ENCODE data around the gene MCRIP2. TPM values are rescaled to one million over a fixed set of nuclear protein-coding genes. Genes with fewer than 3 reads are reported as not detected.

The MCRIP2 gene
- total RNA-seq, 2 donors from 2014 or later = 29.5 to 57.7 TPM

GRCh38 chr16:606656-607307 lies 34.8 kb upstream of the MCRIP2 start:
- no peak for DNase-seq (ENCODE audit: low spot score)
- H3K27ac Mint-ChIP-seq = no peak overlapping the region
- no peaks in the 10 kb centered on the region for H3K27me3 Mint-ChIP-seq
- H3K4me3 Mint-ChIP-seq = no peak overlapping the region
- peaks cover 13 to 17% of the 10 kb centered on the region in 2 donors for H3K4me1 Mint-ChIP-seq (ENCODE audit: low read depth in 2 of 2)
- no peaks in the 10 kb centered on the region for H3K36me3 Mint-ChIP-seq
- no peak for ATAC-seq
- no peaks in the 10 kb centered on the region for H3K9me3 Mint-ChIP-seq

GRCh38 chr16:608019-608418 lies 33.6 kb upstream of the MCRIP2 start:
- Mint-ChIP-seq H3K9me3 (no peaks in the 10 kb centered on the region), H3K4me3 (no peak overlapping the region), H3K27ac (peak overlapping the region in 1 of 2 donors; percentile 69), H3K36me3 (no peaks in the 10 kb centered on the region), H3K4me1 (ENCODE audit: low read depth in 2 of 2) (peaks cover 8 to 12% of the 10 kb centered on the region in 2 donors), H3K27me3 (no peaks in the 10 kb centered on the region)
- ATAC-seq = no peak
- DNase-seq (ENCODE audit: low spot score) = no peak

- peaks cover 4 to 9% of the 10 kb centered on the region in 2 donors for H3K4me1 Mint-ChIP-seq (ENCODE audit: low read depth in 2 of 2)
- DNase-seq (ENCODE audit: low spot score) (no peak), ATAC-seq (no peak)
- no peak overlapping the region for H3K4me3 Mint-ChIP-seq
- H3K27ac Mint-ChIP-seq = peak overlapping the region in 1 of 2 donors; percentile 60
- H3K9me3 Mint-ChIP-seq = no peaks in the 10 kb centered on the region
- H3K36me3 Mint-ChIP-seq = no peaks in the 10 kb centered on the region
- H3K27me3 Mint-ChIP-seq = no peaks in the 10 kb centered on the region
Measured at GRCh38 chr16:609316-609715, 32.3 kb upstream of the MCRIP2 start.

GRCh38 chr16:609984-610383 lies 31.6 kb upstream of the MCRIP2 start:
- Mint-ChIP-seq H3K36me3 (no peaks in the 10 kb centered on the region), H3K27me3 (no peaks in the 10 kb centered on the region), H3K4me3 (no peak overlapping the region), H3K27ac (no peak overlapping the region), H3K4me1 (ENCODE audit: low read depth in 2 of 2) (peaks cover 4 to 14% of the 10 kb centered on the region in 2 donors), H3K9me3 (no peaks in the 10 kb centered on the region)
- DNase-seq (ENCODE audit: low spot score) (no peak), ATAC-seq (no peak)

- no peaks in the 10 kb centered on the region for H3K9me3 Mint-ChIP-seq
- H3K27me3 Mint-ChIP-seq = no peaks in the 10 kb centered on the region
- ATAC-seq (peak; percentile 75 to 76), DNase-seq (ENCODE audit: low spot score) (no peak)
- H3K4me3 Mint-ChIP-seq = no peak overlapping the region
- H3K4me1 Mint-ChIP-seq (ENCODE audit: low read depth in 2 of 2) = peaks cover 4 to 10% of the 10 kb centered on the region in 2 donors
- no peak overlapping the region for H3K27ac Mint-ChIP-seq
- no peaks in the 10 kb centered on the region for H3K36me3 Mint-ChIP-seq
Measured at GRCh38 chr16:610513-611381, 30.9 kb upstream of the MCRIP2 start.

GRCh38 chr16:615122-615521 lies 26.5 kb upstream of the MCRIP2 start:
- no peaks in the 10 kb centered on the region for H3K27me3 Mint-ChIP-seq
- peaks cover 4 to 13% of the 10 kb centered on the region in 2 donors for H3K4me1 Mint-ChIP-seq (ENCODE audit: low read depth in 2 of 2)
- ATAC-seq (no peak), DNase-seq (ENCODE audit: low spot score) (no peak)
- H3K4me3 Mint-ChIP-seq = no peak overlapping the region
- no peaks in the 10 kb centered on the region for H3K9me3 Mint-ChIP-seq
- H3K27ac Mint-ChIP-seq = no peak overlapping the region
- H3K36me3 Mint-ChIP-seq = no peaks in the 10 kb centered on the region

GRCh38 chr16:616733-617586 lies 24.7 kb upstream of the MCRIP2 start:
- Mint-ChIP-seq H3K27me3 (no peaks in the 10 kb centered on the region), H3K4me1 (ENCODE audit: low read depth in 2 of 2) (peaks cover 0 to 8% of the 10 kb centered on the region in 2 donors), H3K9me3 (no peaks in the 10 kb centered on the region), H3K27ac (no peak overlapping the region), H3K4me3 (no peak overlapping the region), H3K36me3 (no peaks in the 10 kb centered on the region)
- DNase-seq (ENCODE audit: low spot score) (no peak), ATAC-seq (no peak)

GRCh38 chr16:617855-618254 lies 23.8 kb upstream of the MCRIP2 start:
- Mint-ChIP-seq H3K9me3 (no peaks in the 10 kb centered on the region), H3K4me3 (no peak overlapping the region), H3K36me3 (no peaks in the 10 kb centered on the region), H3K4me1 (ENCODE audit: low read depth in 2 of 2) (peaks cover 0 to 8% of the 10 kb centered on the region in 2 donors), H3K27me3 (no peaks in the 10 kb centered on the region), H3K27ac (no peak overlapping the region)
- DNase-seq (ENCODE audit: low spot score) = no peak
- no peak for ATAC-seq

GRCh38 chr16:619476-620100 lies 22.0 kb upstream of the MCRIP2 start:
- no peaks in the 10 kb centered on the region for H3K27me3 Mint-ChIP-seq
- no peak overlapping the region for H3K27ac Mint-ChIP-seq
- no peak for DNase-seq (ENCODE audit: low spot score)
- no peak for ATAC-seq
- no peak overlapping the region for H3K4me3 Mint-ChIP-seq
- no peaks in the 10 kb centered on the region for H3K9me3 Mint-ChIP-seq
- no peaks in the 10 kb centered on the region for H3K36me3 Mint-ChIP-seq
- H3K4me1 Mint-ChIP-seq (ENCODE audit: low read depth in 2 of 2) = peaks cover 0 to 7% of the 10 kb centered on the region in 2 donors

- Mint-ChIP-seq H3K27me3 (no peaks in the 10 kb centered on the region), H3K27ac (no peak overlapping the region), H3K4me3 (no peak overlapping the region), H3K36me3 (no peaks in the 10 kb centered on the region), H3K4me1 (ENCODE audit: low read depth in 2 of 2) (peaks cover 0 to 3% of the 10 kb centered on the region in 2 donors), H3K9me3 (no peaks in the 10 kb centered on the region)
- no peak for ATAC-seq
- DNase-seq (ENCODE audit: low spot score) = no peak
Measured at GRCh38 chr16:620700-621525, 20.7 kb upstream of the MCRIP2 start.

GRCh38 chr16:621526-622105 lies 20.0 kb upstream of the MCRIP2 start:
- Mint-ChIP-seq H3K27me3 (no peaks in the 10 kb centered on the region), H3K9me3 (no peaks in the 10 kb centered on the region), H3K27ac (no peak overlapping the region), H3K4me1 (ENCODE audit: low read depth in 2 of 2) (peaks cover 0 to 3% of the 10 kb centered on the region in 2 donors), H3K36me3 (no peaks in the 10 kb centered on the region), H3K4me3 (no peak overlapping the region)
- ATAC-seq (no peak), DNase-seq (ENCODE audit: low spot score) (no peak)

- ATAC-seq (no peak), DNase-seq (ENCODE audit: low spot score) (no peak)
- Mint-ChIP-seq H3K27me3 (no peaks in the 10 kb centered on the region), H3K4me3 (no peak overlapping the region), H3K9me3 (no peaks in the 10 kb centered on the region), H3K27ac (no peak overlapping the region), H3K4me1 (ENCODE audit: low read depth in 2 of 2) (peaks cover 0 to 3% of the 10 kb centered on the region in 2 donors), H3K36me3 (no peaks in the 10 kb centered on the region)
Measured at GRCh38 chr16:622920-623280, 18.7 kb upstream of the MCRIP2 start.
